ENCODE data around the gene RADIL. TPM values are rescaled to one million over a fixed set of nuclear protein-coding genes. Genes with fewer than 3 reads are reported as not detected.
A peak's percentile ranks its signal among the peaks of the same experiment; 100 is the strongest.

Gene RADIL
- total RNA-seq, 1 experiment from 2014 or later, result not detected

DNA sequence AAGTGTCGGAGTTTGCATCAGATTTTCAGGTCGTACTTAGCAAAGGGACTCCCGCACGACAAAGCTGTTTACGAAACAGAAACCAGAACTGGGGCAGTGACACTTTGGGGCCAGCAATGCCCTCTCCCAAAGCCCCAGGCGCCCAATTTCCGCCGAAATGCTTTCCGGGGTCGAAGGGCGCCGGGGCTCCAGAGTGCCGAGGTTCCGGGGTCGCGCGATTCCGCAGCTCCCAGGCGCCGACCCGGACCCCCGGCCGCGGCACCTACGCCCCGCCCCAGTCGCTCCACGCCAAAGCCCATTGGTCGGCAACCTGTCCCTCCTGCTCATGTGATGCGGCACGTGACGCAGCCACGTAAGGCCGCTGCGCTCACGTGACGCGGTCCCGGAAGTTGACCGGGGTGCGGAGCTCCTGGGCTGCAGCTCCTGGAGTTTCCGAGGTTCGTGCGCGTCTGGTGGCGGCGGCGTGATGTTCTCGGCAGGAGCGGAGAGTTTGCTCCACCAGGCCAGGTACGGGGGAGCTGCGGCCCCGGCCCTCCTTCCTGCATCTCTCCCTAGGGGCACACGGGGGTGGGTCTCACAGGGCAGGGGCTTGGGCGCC is 108.2 kb downstream of the RADIL start, which contains the start of gene AP5Z1:
Gene AP5Z1, plus strand, starts transcription at position 374 of the 598 bp plus-strand sequence. Its CDS starts 93 bp downstream, at position 467.
- peak; percentile 97 for DNase-seq (ENCODE audit: low read depth)

DNA sequence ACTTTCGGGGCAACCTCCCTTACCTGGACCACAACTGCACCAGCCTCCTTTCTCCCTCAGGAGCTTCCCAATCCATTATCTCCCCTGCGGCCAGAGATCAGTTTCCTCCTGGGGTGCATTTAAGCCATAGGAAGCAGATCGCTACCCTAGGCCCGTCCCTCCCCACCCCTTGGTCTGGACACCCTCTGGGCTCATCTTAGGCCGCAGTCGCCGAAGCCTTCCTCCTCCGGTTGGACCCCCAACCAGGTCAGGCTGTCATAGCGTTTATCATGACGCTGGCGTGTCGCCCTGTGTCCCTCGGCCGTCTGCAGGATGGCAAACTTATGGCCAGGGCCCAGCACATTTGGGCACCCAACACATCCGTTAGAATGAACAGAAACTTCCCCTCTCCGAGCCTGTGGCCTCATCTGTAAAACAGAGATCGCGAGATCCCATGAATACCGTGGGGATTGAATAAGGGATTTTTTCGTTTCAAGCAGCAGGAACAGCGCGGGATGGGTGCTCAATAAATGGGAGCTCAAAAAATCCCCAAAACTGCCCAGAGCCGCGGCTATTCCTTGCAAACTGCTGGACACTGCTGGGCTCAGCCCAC is 108.8 kb downstream of the RADIL start:
- peak; percentile 73 for DNase-seq (ENCODE audit: low read depth)

DNA sequence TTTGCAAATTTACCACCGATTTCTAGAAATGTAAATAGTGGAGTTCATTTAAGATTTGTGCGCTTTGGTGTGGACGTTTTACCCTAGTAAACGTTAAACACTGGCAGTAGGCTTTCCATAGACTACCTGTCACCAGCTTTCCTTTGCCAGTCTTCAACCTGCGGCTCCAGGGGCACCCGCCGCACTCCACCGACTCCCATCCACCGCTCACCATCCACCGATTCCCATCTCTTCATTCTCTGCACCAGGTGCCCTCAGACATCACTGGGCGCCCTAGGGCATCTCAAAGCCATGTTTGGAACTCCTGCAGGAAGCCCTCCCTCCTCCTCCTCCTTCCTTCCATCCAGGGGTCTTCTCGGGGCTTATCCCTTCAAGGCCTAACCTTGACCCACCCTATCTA is 109.5 kb downstream of the RADIL start:
- no peak for DNase-seq (ENCODE audit: low read depth)

DNA sequence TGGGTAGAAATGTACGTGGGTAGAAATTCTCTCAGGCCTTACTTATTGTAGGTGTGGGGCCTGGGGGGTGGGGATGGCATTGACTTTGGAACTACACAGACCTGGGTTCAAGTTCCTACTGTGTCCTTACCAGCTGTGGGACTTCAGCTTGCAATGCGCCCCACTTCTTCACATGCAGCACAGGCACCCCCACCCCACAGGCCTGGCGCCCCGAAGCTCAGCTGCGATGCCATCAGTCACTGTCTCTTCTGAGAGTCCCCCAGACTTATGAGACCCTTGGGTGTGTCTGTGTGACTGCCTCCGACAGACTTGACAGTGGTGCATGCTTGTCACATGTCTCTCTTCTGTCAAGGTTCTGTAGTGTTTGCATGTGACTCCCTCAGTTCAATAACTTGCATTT is 111.2 kb downstream of the RADIL start:
- DNase-seq (ENCODE audit: low read depth), result no peak

DNA sequence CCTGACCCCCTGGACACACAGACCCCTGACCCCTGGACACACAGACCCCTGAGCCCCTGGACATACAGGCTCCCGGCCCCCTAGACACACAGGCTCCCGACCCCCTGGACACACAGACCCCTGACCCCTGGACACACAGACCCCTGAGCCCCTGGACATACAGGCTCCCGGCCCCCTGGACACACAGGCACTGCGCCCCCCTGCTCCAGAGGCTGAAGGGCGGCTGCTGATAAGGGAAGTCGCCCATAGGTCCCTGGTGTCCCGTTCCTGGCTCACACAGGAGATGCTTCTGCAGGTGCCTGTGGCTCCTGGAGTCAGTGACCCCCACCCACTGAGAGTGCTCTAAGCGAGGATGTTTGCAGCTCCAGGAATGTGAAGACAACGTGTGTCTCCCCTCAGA is 111.8 kb downstream of the RADIL start:
- no peak for DNase-seq (ENCODE audit: low read depth)

DNA sequence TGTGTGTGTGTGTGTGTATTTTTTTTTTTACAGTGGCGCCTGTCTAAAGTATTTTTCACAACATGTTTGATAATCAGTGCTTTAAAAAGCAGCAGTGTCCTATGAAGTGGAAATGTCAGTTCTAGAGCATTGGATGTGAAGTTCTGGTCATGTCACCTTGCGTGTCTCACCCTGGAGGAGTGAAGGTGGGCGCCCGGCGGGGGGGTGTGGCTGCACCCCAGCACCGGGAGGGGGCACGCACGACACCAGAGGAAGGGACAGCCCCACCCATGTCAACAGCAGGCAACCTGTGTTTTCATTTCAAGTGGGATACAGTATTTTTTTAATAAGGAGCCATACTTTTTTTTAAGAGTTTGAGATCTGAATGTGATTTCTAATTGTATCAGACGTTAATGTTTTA is 112.6 kb downstream of the RADIL start:
- DNase-seq (ENCODE audit: low read depth), result no peak

DNA sequence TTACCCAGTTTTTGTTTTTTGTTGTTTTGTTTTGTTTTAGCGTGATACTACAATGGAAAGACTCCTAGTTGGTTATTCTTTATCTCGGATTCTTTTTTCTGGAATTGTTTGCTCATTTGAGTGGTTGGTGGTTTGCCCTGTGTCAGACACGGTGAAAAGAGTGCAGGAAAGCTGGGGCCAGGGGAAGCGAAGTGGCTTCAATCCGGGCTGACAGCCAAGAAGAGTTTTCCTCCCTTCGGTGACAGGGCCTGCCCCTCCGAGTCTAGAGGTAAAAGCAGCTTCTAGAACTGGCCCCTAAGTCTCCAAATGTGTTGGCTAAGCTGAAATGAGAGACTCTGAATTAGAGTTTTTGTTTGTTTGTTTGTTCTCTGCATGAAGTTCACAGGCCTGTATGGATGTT is 113.8 kb downstream of the RADIL start:
- DNase-seq (ENCODE audit: low read depth), result no peak

DNA sequence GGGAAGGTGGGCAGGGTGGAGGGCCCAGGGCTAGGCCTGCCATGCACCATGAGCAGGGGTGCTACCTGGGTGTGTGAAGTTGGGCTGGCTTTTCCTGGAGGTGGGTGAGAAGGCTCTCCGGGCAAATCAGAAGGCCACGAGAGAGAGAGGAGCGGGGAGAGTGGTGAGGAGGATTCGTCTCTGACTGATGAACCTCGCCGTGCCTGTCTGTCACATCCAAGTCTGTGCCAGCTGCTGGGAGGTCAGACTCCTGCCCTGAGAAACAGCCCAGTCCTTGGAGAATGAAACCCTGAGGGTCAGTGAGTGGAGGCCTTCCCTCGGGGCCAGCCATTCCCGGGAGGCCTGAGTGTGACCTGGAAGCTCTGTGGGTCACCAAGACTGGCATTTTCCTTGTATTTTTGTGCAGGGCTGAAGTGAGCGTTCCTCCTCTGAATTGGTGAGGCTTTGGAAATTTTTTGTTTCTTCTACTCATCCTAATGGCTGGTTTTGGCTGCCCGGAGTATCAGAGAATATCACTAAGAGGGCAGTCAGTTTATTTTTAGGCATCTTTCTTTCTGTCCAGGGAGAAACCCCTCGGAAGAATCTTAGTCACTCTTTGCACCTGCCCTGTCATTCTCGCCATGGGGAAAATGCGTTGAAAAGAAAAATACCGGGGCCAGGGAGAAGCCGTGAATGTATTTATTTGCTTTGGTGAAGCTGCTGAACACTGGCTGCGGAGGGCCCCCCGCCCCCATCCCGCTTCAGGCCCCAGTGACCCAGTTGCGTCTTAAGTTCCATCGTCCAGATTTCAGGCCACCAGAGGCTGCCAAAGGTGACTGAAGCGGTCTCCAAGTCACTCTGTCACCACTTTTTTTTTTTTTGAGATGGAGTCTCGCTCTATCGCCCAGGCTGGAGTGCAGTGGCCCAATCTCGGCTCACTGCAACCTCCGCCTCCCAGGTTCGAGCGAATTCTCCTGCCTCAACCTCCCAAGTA is 114.6 kb downstream of the RADIL start:
- DNase-seq (ENCODE audit: low read depth), result no peak

DNA sequence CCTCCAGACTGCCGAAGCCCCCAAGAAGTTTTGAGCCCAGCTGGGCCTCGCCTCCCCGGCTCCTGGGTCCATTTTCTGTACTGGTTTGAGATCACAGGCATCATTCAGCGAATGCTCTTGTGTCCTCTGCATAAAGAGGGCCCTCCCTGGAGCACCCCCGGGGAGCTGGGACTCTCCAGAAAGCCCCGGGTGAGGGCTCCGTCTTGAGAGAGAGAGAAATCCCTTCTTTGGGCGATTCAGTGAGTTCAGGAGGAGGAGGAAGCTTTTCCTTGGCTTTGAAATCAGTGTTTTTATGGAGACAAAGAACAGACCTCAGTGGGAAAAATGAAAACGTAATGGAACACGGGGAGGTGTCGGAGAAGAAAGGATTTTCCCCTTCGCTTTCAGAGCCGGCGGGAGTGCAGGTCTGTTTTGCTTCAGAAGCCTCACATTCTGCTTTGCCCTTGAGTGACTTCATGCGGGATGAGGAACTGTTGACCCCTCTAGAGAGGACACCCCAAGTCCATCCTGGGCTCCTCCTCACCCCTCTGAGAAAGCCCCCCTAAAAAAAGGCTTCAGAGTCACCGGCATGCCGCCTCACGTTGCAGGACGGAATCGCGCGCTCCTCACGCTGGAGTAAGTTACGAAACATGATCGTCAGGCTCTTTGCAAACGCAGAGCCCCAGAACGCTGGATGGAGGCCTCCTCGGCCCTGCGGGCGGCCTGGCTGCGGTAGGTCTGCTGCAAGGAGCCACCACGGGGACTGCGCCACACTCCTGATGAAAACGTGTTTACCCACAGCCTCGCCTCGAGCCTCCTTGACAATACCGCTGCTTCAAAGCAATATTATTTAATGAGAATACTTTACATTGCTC is 116.6 kb downstream of the RADIL start:
- DNase-seq (ENCODE audit: low read depth), result no peak

DNA sequence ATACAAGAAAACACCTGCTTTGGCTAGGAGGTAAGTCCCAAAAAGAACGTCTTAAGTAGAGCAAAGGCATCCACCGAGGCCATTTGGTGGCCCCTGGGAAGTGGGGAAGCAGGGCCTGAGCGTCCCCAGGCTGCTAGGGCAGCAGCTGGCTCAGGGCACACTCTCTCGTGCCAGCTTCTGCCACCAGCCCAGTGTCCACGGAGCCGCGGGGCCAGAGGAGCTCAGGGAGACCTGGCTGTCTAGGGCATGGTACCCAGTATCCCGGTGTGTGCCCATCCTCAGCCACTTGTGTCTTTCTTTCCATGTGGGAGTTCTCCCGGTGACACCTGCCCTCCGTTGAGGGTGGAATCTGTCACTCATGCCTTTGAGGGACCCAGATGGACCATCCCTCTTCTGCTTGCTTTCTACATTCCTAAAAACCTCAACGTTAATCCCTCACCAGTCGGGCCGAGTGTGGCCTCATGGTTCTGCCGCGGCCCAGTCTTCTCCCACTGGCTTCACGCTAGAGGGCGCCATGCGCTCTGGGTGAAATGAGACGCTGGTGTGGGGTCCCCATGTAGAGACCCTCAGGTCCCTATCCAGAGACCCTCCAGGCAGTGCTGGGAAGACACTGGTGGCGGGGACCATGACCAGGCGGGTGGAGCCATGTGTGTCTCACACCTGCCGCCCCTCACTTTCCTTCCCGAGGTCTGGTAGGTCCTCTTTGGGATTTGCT is 117.6 kb downstream of the RADIL start:
- DNase-seq (ENCODE audit: low read depth), result no peak

DNA sequence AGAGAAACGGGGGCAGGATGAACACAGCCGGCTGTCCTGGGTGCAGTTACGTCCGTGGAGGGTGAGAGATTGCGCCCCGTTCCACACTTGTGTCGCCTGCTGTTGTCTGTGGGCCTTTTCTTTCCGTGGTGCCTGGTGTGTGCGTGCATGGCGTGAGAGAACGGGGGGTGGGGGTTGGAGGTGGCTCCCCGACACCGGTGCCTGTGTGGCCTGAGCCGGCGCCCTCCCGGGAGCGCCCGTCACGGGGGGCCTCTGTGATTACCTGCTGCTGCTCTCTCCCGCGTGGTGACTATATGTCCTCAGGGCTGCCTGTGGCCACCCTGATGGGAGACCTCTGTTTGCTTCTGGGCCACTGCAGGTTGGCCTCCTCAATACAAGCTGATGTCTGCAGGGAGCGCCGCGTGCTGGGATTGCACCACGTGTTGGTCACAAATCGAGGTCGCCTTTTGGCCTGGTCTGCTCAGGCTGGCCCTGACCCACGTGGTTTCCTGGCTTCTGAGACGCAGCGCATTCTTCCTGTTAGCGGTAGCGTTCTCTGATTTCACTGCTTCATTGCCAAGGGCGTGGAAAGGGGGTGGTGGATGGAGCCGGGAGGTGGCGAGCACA is 119.0 kb downstream of the RADIL start:
- no peak for DNase-seq (ENCODE audit: low read depth)

DNA sequence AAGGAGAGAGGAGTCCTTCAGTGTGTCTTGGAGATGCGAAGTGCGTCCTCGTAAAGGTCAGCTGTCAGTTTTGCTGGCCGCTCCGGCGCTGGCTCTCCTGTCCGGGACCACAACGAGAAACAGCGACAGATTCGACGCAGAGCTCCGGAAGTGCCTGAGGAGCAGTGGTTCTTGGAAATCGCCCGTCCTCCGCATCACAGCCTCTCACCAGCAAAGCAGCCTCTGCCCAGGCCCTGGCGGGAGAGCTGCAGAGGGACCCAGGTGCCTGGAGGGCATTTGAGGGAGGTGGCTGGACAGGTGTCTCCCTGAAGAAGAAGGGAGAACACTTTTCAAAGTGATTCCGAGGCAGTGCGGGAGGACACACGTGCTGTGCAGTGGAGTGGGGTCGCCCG is 119.7 kb downstream of the RADIL start:
- DNase-seq (ENCODE audit: low read depth), result no peak

DNA sequence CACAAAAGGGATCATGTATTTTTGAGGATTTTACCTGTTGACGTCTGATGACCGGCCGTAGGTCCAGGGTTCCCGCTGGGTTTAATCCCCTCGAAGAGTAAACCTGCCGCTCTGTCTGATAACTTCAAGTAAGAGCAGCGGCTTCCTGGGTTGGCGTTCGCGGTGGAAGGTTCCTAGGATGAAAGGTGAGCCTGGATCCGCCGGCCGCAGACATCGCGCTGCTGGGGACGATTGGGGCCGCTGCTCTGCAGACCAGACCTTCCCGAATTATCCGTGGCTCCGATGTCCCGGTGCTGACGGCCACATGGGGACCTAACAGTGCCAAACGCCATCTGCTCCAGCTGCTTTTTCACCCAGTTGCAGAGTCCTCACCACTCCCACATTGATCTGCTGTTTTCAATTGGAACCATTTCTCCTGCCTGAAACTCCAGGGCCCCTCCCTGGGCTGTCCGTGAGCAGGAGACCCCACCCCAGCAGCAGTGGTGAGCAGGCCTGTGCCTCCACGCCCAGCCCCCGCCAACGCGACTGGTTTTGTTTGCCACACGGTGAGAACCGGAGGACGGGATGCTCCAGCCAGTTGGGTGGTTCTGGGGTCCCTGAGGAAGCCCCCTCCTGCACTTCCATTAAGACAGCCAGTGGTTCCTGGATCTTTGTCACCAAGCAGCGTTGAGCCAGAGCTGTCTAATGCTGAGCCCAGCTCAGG is 120.3 kb downstream of the RADIL start:
- DNase-seq (ENCODE audit: low read depth), result no peak

DNA sequence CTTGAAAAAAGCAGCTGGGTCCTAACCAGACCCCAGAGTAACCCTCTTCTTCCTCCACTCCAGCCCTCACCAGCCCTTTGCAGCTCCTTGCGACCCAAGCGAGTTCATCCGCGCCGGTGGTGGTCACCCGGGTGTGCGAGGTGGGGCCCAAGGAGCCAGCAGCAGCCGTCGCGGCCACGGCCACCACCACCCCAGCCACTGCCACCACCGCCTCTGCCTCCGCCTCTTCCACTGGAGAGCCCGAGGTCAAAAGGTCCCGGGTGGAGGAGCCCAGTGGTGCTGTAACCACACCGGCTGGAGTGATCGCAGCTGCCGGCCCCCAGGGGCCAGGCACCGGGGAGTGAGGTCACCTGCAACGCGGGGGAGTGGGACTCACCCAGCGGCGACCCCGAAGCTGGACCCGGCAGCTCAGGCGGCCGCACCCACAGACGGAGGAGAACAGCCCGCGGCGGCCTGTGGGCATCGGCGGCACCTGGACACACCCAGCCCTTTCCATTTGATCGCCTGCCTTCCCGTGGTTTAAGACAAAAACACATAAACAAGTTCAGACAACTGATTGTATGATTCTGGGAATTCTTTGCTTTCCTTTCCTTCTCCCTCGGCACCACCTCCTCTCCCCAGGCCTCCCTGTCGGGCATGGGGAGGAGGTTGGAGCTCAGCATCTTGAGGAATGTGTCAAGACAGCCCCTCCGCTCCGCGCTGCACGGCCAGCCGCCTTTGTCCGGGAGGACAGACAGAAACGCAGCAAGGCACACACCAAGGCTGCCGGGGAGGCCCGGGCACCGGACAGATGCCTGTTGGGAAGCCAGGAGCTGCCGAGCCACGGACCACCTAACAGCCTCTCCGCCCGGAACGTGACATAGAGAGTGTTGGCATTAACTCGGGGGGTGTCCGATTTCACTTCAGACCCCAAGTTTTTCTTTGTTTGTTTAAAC is 121.1 kb downstream of the RADIL start:
- DNase-seq (ENCODE audit: low read depth), result no peak

DNA sequence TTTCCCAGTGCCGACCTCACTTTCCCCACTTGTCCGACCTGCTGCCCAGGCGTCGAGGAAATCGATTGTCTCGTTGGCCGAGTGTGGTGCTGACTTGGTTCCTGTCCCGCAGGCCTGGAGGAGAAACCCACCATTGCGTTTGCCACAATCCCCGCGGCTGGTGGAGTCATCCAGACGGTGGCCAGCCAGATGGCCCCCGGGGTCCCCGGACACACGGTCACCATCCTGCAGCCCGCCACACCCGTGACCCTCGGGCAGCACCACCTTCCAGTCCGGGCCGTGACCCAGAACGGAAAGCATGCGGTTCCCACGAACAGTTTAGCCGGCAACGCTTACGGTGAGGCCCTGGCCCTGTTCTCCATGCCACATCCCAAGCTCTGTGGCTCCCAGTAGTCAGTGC is 122.6 kb downstream of the RADIL start:
- no peak for DNase-seq (ENCODE audit: low read depth)

DNA sequence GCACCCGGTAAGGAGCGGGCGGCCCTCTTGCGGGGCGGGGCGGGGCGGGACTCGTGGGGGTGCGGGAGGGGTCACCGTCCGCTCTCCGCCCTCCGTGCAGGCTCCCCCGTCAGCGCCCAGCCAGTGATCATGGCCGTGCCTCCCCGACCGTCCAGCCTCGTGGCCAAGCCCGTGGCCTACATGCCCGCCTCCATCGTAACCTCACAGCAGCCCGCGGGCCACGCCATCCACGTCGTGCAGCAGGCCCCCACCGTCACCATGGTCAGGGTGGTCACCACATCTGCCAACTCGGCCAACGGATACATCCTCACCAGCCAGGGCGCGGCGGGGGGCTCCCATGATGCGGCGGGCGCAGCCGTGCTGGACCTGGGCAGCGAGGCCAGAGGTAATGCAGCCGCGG is 124.3 kb downstream of the RADIL start:
- no peak for DNase-seq (ENCODE audit: low read depth)

DNA sequence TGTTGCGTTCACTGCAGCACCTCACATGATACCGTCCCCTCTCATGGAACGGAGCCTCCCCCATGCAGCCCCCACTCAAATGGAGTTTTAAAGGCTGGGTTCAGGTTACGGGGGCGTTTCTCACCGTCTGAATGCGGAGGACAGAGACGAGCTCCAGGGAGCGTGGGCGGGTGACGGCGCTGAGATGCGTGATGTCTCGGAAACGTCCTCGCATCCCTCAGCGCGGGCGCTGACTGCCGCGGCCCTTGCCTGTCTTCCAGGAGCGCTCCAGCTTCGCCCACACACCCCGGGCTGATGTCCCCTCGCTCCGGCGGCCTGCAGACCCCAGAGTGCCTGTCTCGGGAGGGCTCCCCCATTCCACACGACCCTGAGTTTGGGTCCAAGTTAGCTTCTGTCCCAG is 124.7 kb downstream of the RADIL start:
- DNase-seq (ENCODE audit: low read depth), result no peak

DNA sequence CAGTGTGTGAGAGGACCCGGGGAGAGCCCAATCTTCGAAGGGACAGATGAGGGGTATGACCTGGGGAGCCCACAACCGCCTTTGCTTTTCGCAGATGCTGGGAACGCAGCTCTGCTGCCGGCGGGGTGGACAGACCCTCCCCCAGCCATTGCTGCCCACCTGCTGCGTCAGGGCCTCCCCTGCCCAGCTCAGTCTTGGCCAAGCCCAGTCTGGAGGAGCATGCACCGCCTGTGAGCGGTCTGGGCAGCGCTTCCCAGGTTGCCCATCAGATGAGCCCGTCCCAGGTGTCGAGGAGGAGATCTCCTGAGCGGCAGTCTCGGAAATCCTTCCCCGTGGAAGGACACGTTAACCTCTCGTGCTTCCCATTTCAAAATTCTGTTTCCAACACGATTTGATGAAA is 125.4 kb downstream of the RADIL start:
- DNase-seq (ENCODE audit: low read depth), result no peak

DNA sequence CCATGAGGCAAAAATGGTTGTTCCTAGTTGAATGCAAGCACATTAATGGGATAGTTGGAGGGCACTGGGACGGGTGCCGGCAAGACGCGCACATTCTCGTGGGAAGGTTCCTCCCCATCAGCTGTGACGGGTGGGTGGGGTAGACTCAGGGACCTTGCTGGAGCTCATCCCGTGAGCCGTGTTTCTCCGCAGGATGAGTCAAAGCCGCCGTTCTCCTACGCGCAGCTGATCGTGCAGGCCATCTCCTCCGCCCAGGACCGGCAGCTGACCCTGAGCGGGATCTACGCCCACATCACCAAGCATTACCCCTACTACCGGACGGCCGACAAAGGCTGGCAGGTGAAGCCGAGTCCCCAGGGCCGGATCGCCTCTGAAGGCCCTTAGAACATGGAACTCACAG is 128.5 kb downstream of the RADIL start:
- no peak for DNase-seq (ENCODE audit: low read depth)
